ENCODE measurements around the gene FUZ. TPM values are rescaled to one million over a fixed set of nuclear protein-coding genes. Genes with fewer than 3 reads are reported as not detected.
A peak's percentile ranks its signal among the peaks of the same experiment; 100 is the strongest.

Gene FUZ
- total RNA-seq, 1 donor from 2014 or later, result 19.1 TPM

DNA sequence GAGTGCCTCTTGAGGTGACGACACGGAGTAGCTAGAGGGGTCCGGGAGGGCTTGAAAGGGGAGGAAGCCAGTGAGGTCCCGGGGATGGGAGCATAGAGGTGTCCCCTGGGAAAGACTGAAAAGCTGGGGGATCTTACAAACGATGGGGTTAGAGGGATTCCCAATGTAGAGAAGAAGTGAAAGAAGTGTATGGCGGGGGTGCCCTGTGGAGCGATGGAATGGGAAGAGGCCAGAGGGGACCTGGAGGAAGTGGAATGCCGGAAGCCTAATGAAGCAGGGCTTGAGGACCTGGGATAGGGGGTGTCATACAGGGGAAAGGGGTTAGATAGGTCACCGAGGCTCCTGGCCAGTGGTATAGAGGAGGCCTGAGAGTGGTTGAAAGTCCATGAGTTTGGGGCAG, 45.7 kb downstream of the FUZ start:
- DNase-seq (no peak), ATAC-seq (no peak)
- intact Hi-C loops (cut with micrococcal nuclease), result no loop called here

DNA sequence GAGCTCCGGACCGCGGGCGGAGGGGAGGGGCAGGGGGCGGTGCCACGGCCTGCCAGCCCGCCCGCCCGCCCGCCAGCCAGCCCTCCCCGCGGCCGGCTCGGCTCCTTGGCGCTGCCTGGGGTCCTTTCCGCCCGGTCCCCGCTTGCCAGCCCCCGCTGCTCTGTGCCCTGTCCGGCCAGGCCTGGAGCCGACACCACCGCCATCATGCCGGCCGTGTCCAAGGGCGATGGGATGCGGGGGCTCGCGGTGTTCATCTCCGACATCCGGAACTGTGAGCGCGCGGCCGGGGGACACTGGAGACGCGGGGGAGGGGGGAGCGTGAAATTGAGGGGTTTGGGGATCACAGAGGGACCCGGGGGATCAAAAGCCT, 46.2 kb downstream of the FUZ start, which contains the start of gene AP2A1:
Gene AP2A1 (plus strand): TSS at position 72 of the 370 bp plus-strand sequence. CDS start 133 bp downstream, at position 205.
- ATAC-seq (no peak), DNase-seq (no peak)
- intact Hi-C loops (cut with micrococcal nuclease), result no loop called here

DNA sequence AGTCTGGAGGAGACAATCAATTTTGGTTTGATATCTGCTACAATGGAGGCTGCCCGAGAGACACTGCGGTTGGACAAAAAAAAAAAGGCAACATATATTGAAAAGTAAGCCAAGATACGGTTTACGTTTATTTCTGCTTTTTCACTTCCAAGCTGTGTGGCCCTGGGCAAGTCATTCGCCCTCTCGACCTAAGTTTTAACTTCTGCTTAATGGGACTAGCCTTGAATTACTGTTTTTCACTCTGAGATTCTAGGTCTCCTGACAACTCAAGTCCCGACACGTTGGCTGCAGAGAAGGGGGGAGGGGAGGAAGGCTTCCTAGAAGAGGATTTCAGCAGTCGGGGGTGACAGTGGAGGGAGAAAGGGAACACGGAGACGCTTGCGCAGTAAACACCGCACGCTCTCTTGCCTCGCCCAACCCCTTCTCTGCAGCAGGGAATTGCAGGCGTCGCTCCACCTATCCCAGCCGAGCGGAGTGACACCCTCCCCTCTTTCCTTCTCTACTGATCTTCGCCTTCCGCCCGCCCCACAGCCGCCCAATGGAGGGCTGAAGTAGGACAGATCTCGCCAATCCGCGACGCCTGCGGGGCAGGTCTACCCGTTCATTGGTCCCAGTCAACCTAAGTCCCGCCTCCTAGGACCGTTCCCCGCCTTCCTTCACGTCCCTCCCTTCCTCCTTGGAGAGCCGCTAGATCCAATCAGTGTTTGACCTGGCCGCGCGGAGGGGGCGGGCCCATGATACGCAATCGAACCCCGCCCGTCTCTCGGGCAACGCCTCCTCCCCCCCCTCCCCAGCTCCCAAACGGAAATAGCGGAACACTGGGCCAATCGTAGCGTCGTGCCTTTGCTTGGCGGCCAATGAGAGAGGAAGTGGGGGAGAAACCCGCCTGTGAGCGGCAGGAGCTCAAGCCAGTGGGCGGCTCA, 46.8 kb downstream of the FUZ start:
- intact Hi-C loops (cut with micrococcal nuclease), result no loop called here
- DNase-seq (peak; percentile 99), ATAC-seq (peak; percentile 90)

DNA sequence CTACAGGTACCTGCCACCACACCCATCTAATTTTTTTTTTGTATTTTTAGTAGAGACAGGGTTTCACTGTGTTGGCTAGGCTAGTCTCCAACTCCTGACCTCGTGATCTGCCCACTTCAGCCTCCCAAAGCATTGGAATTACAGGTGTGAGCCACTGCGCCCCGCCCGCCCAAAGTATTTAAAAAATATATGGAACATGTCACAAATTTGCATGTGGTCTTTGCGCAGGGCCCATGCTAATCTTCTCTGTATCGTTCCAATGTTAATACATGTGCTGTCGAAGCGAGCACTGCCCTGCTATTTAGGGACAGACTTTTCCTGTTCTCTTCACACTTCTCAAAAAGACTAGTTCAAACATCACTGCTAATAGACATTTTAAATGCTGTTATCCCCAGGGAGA, 48.8 kb downstream of the FUZ start:
- DNase-seq, result no peak
- no peak for ATAC-seq
- intact Hi-C loops (cut with micrococcal nuclease), result no loop called here

DNA sequence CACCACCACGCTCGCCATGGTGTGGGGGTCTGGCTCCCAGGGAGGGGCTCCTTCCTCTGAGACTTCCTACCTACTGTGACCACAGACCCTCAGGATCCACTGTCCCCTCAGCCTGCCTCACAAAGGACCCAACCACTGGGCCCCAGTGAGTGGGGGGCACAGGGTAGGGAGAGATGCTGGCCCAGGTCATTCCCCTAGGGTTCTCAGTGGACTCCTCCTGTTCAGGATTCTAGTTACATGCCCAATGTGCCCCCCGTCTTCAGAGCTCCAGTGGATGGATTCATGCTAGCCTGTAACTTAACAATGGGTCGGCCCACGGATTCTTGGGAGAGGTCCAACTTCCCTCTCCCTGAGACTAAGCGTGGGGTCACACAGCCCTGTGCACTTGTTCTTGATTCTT, 49.9 kb downstream of the FUZ start, which contains the start of gene TSKS:
Gene TSKS (minus strand): TSS at position 77 of the 400 bp plus-strand sequence. CDS start 59 bp downstream, at position 18.
- DNase-seq, result no peak
- intact Hi-C loops (cut with micrococcal nuclease), result no loop called here
- no peak for ATAC-seq

DNA sequence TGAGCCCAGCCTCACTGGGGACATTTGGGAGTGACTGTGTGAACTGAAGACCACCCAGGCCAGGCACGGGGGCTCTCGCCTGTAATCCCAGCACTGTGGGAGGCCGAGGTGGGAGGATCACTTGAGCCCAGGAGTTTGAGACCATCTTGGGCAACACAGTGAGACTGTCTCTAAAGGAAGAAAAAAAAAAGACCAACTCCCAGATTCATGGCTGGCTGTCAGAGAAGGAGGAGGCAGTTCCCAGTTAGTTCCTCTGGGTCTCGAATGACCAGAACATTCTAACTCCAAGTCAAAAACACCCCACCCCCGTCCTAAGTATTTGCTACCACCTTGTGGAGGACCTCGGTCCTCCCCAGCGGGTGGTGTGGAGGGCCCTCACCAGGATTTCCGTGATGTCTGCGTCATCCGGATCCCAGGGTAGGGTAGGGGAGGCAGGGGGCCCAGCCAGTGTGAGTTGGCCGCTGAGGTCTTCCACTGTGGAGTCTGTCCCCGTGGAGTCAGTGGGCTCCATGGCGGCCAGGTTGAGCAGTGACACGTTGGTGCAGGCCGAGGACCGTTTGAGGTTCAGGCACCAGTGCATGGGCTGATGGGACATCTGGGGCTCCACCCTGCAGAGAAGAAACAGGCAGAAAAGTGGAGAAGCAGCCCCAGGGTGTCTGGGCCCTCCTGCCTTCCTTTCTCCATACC, 51.3 kb downstream of the FUZ start:
- ATAC-seq, result no peak
- peak; percentile 52 for DNase-seq
- intact Hi-C loops (cut with micrococcal nuclease), result no loop called here

DNA sequence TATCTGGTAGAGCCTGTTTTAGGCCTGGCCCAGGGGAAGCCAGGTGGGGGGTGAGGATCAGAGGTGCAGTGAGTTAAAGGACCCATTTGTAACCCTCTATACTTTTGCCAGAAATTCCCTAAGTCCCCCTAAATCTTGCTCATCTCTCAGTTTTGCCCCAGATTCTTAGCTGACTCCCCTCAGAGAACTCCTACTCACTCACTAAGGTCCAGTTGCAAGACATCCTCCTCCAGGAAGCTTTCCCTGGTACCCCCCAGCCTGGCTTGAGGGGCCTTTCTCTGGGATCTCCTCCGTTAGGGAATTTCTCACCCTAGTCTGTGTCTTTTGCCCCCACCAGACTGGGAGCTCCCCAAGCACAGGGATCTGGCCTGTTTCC, 51.9 kb downstream of the FUZ start:
- no peak for ATAC-seq
- intact Hi-C loops (cut with micrococcal nuclease), result no loop called here
- no peak for DNase-seq

DNA sequence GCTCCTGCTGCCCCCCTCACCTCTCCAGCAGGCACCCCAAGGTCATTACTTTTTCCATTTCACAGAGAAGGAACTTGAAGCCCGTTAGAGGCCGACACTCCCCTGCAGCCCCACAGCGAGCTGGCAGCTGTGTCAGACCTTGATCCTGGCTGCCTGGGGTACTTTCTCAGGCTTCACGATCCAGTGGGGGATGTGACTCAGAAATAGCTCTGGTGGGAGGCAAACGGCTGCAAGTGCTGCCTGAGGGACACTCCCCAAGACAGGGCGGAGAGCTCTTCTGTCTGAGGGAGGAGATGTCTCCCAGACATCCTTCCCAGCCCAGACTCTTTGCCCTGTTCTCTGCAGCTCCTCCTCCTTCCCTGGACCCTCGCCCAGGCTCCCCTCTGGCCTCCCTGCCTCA, 54.8 kb downstream of the FUZ start:
- intact Hi-C loops (cut with micrococcal nuclease), result no loop called here
- ATAC-seq, result no peak
- no peak for DNase-seq

Small RNA genes lying within 50 kb of the gene (microRNA-seq; reads per million reads assigned to microRNA genes)
- not detected for gene MIR4749 (ENCODE audit: borderline number of aligned reads)
- not detected for gene MIR6799 (ENCODE audit: borderline number of aligned reads)
- not detected for gene MIR6800 (ENCODE audit: borderline number of aligned reads)

Other genes starting within 250 kb of the FUZ start
- 46.7 TPM for gene NOSIP, start 232.7 kb downstream of the FUZ start, total RNA-seq
- gene PRRG2, start 232.0 kb downstream of the FUZ start, total RNA-seq, result 1.3 TPM
- 15.6 TPM for gene PRR12, start 222.1 kb downstream of the FUZ start, total RNA-seq
- 100 TPM for gene RRAS, start 173.1 kb downstream of the FUZ start, total RNA-seq
- 44.9 TPM for gene SCAF1, start 171.1 kb downstream of the FUZ start, total RNA-seq
- gene IRF3, start 147.4 kb downstream of the FUZ start, total RNA-seq, result 40.6 TPM
- 11.5 TPM for gene BCL2L12, start 147.4 kb downstream of the FUZ start, total RNA-seq
- 130 TPM for gene PRMT1, start 136.0 kb downstream of the FUZ start, total RNA-seq
- 0.87 TPM for gene ADM5, start 123.7 kb downstream of the FUZ start, total RNA-seq
- 3.1 TPM for gene CPT1C, start 122.2 kb downstream of the FUZ start, total RNA-seq
- 0.72 TPM for gene TSKS, start 50.0 kb downstream of the FUZ start, total RNA-seq
- gene AP2A1, start 46.3 kb downstream of the FUZ start, total RNA-seq, result 73.1 TPM
- 68.5 TPM for gene MED25, start 5.0 kb upstream of the FUZ start, total RNA-seq
- 127 TPM for gene PTOV1, start 37.9 kb upstream of the FUZ start, total RNA-seq
- gene PNKP, start 54.3 kb upstream of the FUZ start, total RNA-seq, result 39.1 TPM
- 41.2 TPM for gene AKT1S1, start 64.1 kb upstream of the FUZ start, total RNA-seq
- 47.7 TPM for gene TBC1D17, start 64.4 kb upstream of the FUZ start, total RNA-seq
- gene IL4I1, start 83.6 kb upstream of the FUZ start, total RNA-seq, result not detected
- 8.0 TPM for gene ATF5, start 115.9 kb upstream of the FUZ start, total RNA-seq
- gene NUP62, start 116.2 kb upstream of the FUZ start, total RNA-seq, result 28.4 TPM
- gene SIGLEC11, start 147.9 kb upstream of the FUZ start, total RNA-seq, result 0.59 TPM
- gene VRK3, start 212.1 kb upstream of the FUZ start, total RNA-seq, result 22.8 TPM
- gene ZNF473, start 212.7 kb upstream of the FUZ start, total RNA-seq, result 3.6 TPM